ENCODE data around the gene COL6A5. TPM values are rescaled to one million over a fixed set of nuclear protein-coding genes. Genes with fewer than 3 reads are reported as not detected.
"Not testable (repeated sequence)": the region's sequence is repeated elsewhere in the genome, so short reads cannot be mapped to it uniquely, and the experiment has no call there.

Gene COL6A5
- total RNA-seq, 4 donors from 2014 or later = 0.04 TPM; not detected in 3

- TF ChIP-seq POLR2A (IDR thresholded peaks at IDR 0.05) = no peak
- no peak for TF ChIP-seq CTCF (IDR thresholded peaks at IDR 0.05)
- TF ChIP-seq POLR2AphosphoS5 (IDR thresholded peaks at IDR 0.05) = no peak
- TF ChIP-seq EP300 (IDR thresholded peaks at IDR 0.05) = no peak
- Histone ChIP-seq H3K4me3 (no peak overlapping the region), H3K27ac (no peak overlapping the region), H3K27me3 (no peaks in the 10 kb centered on the region), H3K36me3 (no peaks in the 10 kb centered on the region), H3K9me3 (no peaks in the 10 kb centered on the region), H3K4me1 (no peaks in the 10 kb centered on the region)
- no peak for ATAC-seq
- WGBS, 2 donors (ENCODE audit: low coverage in 1 of 2) = 44 to 56% methylated on average over 1 of the region's 1 CpG
Observed at GRCh38 chr3:130425484-130425883, 80.0 kb downstream of the COL6A5 start.

GRCh38 chr3:130426206-130426605 is 80.7 kb downstream of the COL6A5 start:
- H3K9me3 ChIP-seq = no peaks in the 10 kb centered on the region
- TF ChIP-seq EP300 (IDR thresholded peaks at IDR 0.05) (no peak), POLR2A (IDR thresholded peaks at IDR 0.05) (no peak), POLR2AphosphoS5 (IDR thresholded peaks at IDR 0.05) (no peak), CTCF (IDR thresholded peaks at IDR 0.05) (no peak)
- H3K27ac ChIP-seq = no peak overlapping the region
- no peak overlapping the region for H3K4me3 ChIP-seq
- H3K27me3 ChIP-seq = no peaks in the 10 kb centered on the region
- no peaks in the 10 kb centered on the region for H3K36me3 ChIP-seq
- WGBS, 2 donors (ENCODE audit: low coverage in 1 of 2) = 72 to 89% methylated on average over 5 of the region's 5 CpGs
- H3K4me1 ChIP-seq = no peaks in the 10 kb centered on the region
- no peak for ATAC-seq

- no peak overlapping the region for H3K27ac ChIP-seq
- no peaks in the 10 kb centered on the region for H3K36me3 ChIP-seq
- ATAC-seq = no peak
- no peak for TF ChIP-seq POLR2A (IDR thresholded peaks at IDR 0.05)
- no peak for TF ChIP-seq CTCF (IDR thresholded peaks at IDR 0.05)
- no peak for TF ChIP-seq POLR2AphosphoS5 (IDR thresholded peaks at IDR 0.05)
- no peak for TF ChIP-seq EP300 (IDR thresholded peaks at IDR 0.05)
- H3K27me3 ChIP-seq = no peaks in the 10 kb centered on the region
- H3K4me3 ChIP-seq = no peak overlapping the region
- H3K9me3 ChIP-seq = no peaks in the 10 kb centered on the region
- 27 to 54% methylated on average over 5 of the region's 5 CpGs for WGBS, 2 donors (ENCODE audit: low coverage in 1 of 2)
- no peaks in the 10 kb centered on the region for H3K4me1 ChIP-seq
Observed at GRCh38 chr3:130428871-130429712, 83.6 kb downstream of the COL6A5 start.

- no peaks in the 10 kb centered on the region for H3K4me1 ChIP-seq
- no peak overlapping the region for H3K4me3 ChIP-seq
- no peak overlapping the region for H3K27ac ChIP-seq
- no peaks in the 10 kb centered on the region for H3K27me3 ChIP-seq
- ATAC-seq = no peak
- TF ChIP-seq CTCF (IDR thresholded peaks at IDR 0.05) (no peak), POLR2A (IDR thresholded peaks at IDR 0.05) (no peak), EP300 (IDR thresholded peaks at IDR 0.05) (no peak), POLR2AphosphoS5 (IDR thresholded peaks at IDR 0.05) (no peak)
- no peaks in the 10 kb centered on the region for H3K36me3 ChIP-seq
- 29 to 60% methylated on average over 1 to 2 of the region's 2 CpGs for WGBS, 2 donors (ENCODE audit: low coverage in 1 of 2)
- H3K9me3 ChIP-seq = no peaks in the 10 kb centered on the region
Observed at GRCh38 chr3:130429713-130430023, 84.2 kb downstream of the COL6A5 start.

GRCh38 chr3:130430266-130430665 is 84.8 kb downstream of the COL6A5 start:
- Histone ChIP-seq H3K27me3 (no peaks in the 10 kb centered on the region), H3K36me3 (no peaks in the 10 kb centered on the region), H3K27ac (no peak overlapping the region), H3K4me1 (no peaks in the 10 kb centered on the region), H3K9me3 (no peaks in the 10 kb centered on the region), H3K4me3 (no peak overlapping the region)
- ATAC-seq = no peak
- TF ChIP-seq EP300 (IDR thresholded peaks at IDR 0.05) = no peak
- TF ChIP-seq POLR2A (IDR thresholded peaks at IDR 0.05) = no peak
- TF ChIP-seq POLR2AphosphoS5 (IDR thresholded peaks at IDR 0.05) = no peak
- TF ChIP-seq CTCF (IDR thresholded peaks at IDR 0.05) = no peak

GRCh38 chr3:130432086-130432485 is 86.6 kb downstream of the COL6A5 start:
- not testable (repeated sequence) for H3K36me3 ChIP-seq, H3K27me3 ChIP-seq, H3K27ac ChIP-seq, H3K9me3 ChIP-seq, H3K4me3 ChIP-seq, ATAC-seq, H3K4me1 ChIP-seq
- 75 to 80% methylated on average over 2 to 4 of the region's 10 CpGs for WGBS, 2 donors (ENCODE audit: low coverage in 1 of 2)

Data from gastroesophageal sphincter (tissue), 4 donors.